ENCODE data around the gene TMC8.
A peak's percentile ranks its signal among the peaks of the same experiment; 100 is the strongest.

Gene TMC8

GRCh38 chr17:78140169-78141051 is 9.8 kb downstream of the TMC8 start:
- peak overlapping the region; percentile 58 for H3K4me3 ChIP-seq (ENCODE audit: low read depth, low read length)
- H3K9ac ChIP-seq (ENCODE audit: low read length), result peak overlapping the region; percentile 18
- no peaks in the 10 kb centered on the region for H3K9me3 ChIP-seq (ENCODE audit: control insufficient read depth, insufficient read depth, low read depth, low read length)
- no peak overlapping the region for H3K27ac ChIP-seq (ENCODE audit: low read depth, low read length)
- no peaks in the 10 kb centered on the region for H3K27me3 ChIP-seq (ENCODE audit: control insufficient read depth, insufficient read depth, low read length)
- H3K4me1 ChIP-seq (ENCODE audit: control insufficient read depth, insufficient read depth, low read length), result peaks cover 21% of the 10 kb centered on the region
- H3K36me3 ChIP-seq (ENCODE audit: control insufficient read depth, insufficient read depth, low read length), result no peaks in the 10 kb centered on the region

- H3K4me3 ChIP-seq (ENCODE audit: low read depth, low read length), result no peak overlapping the region
- no peaks in the 10 kb centered on the region for H3K9me3 ChIP-seq (ENCODE audit: control insufficient read depth, insufficient read depth, low read depth, low read length)
- no peaks in the 10 kb centered on the region for H3K27me3 ChIP-seq (ENCODE audit: control insufficient read depth, insufficient read depth, low read length)
- no peak overlapping the region for H3K27ac ChIP-seq (ENCODE audit: low read depth, low read length)
- H3K36me3 ChIP-seq (ENCODE audit: control insufficient read depth, insufficient read depth, low read length), result no peaks in the 10 kb centered on the region
- H3K4me1 ChIP-seq (ENCODE audit: control insufficient read depth, insufficient read depth, low read length), result peaks cover 21% of the 10 kb centered on the region
- no peak overlapping the region for H3K9ac ChIP-seq (ENCODE audit: low read length)
Measured at GRCh38 chr17:78141437-78142118, 11.0 kb downstream of the TMC8 start.

- no peak overlapping the region for H3K9ac ChIP-seq (ENCODE audit: low read length)
- no peaks in the 10 kb centered on the region for H3K36me3 ChIP-seq (ENCODE audit: control insufficient read depth, insufficient read depth, low read length)
- no peak overlapping the region for H3K27ac ChIP-seq (ENCODE audit: low read depth, low read length)
- no peak overlapping the region for H3K4me3 ChIP-seq (ENCODE audit: low read depth, low read length)
- no peaks in the 10 kb centered on the region for H3K9me3 ChIP-seq (ENCODE audit: control insufficient read depth, insufficient read depth, low read depth, low read length)
- no peaks in the 10 kb centered on the region for H3K27me3 ChIP-seq (ENCODE audit: control insufficient read depth, insufficient read depth, low read length)
- H3K4me1 ChIP-seq (ENCODE audit: control insufficient read depth, insufficient read depth, low read length), result peaks cover 21% of the 10 kb centered on the region
Measured at GRCh38 chr17:78142119-78142861, 11.7 kb downstream of the TMC8 start.

DNA sequence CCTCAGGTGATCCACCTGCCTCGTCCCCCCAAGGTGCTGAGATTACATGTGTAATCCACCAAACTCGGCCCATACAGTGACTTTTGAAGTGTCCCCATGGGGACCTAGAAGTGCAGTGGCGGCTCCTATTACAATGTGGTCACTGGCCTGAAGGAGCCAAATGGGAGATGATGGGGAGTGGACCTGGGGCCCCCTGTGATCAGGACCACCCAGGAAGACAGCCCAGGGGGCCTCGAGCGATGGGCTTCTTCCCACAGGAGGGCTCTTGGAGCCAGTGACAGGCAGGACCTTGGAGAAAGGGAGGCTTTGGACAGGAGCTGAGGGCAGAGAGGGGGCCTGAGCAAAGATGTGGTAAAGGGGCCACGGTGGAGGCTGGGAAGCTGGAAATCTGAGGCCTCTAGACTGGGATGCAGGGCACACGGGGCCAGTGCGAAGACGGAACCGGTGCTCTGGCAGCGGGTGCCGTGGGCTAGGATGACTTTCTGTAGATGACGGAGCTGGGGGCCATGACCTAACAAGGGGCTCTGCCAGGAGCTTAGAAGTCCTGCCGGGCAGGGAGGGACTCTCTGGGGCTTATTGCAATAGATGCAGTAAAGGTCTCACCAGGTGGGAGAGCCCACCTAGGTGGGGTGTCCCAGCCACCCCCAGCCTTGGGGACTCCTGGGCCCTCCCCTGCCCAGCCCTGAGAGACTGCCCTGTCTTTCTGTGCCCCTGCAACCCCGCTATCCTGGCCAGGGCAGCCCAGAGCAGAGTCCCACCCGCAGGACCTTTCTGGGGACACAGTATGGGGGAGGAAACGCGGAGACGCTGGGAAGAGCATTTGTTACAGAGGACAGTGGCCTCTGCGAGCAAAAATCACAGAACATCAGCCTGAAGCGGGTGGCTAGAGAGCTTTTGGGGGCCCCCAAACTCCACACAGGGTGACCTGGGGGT is 12.9 kb downstream of the TMC8 start:
- H3K36me3 ChIP-seq (ENCODE audit: control insufficient read depth, insufficient read depth, low read length), result no peaks in the 10 kb centered on the region
- H3K4me1 ChIP-seq (ENCODE audit: control insufficient read depth, insufficient read depth, low read length), result peaks cover 16% of the 10 kb centered on the region
- H3K9ac ChIP-seq (ENCODE audit: low read length), result no peak overlapping the region
- H3K4me3 ChIP-seq (ENCODE audit: low read depth, low read length), result no peak overlapping the region
- H3K27ac ChIP-seq (ENCODE audit: low read depth, low read length), result no peak overlapping the region
- no peaks in the 10 kb centered on the region for H3K27me3 ChIP-seq (ENCODE audit: control insufficient read depth, insufficient read depth, low read length)
- H3K9me3 ChIP-seq (ENCODE audit: control insufficient read depth, insufficient read depth, low read depth, low read length), result no peaks in the 10 kb centered on the region

- H3K9me3 ChIP-seq (ENCODE audit: control insufficient read depth, insufficient read depth, low read depth, low read length), result no peaks in the 10 kb centered on the region
- no peaks in the 10 kb centered on the region for H3K36me3 ChIP-seq (ENCODE audit: control insufficient read depth, insufficient read depth, low read length)
- no peak overlapping the region for H3K9ac ChIP-seq (ENCODE audit: low read length)
- H3K27me3 ChIP-seq (ENCODE audit: control insufficient read depth, insufficient read depth, low read length), result no peaks in the 10 kb centered on the region
- H3K4me1 ChIP-seq (ENCODE audit: control insufficient read depth, insufficient read depth, low read length), result peaks cover 9% of the 10 kb centered on the region
- H3K4me3 ChIP-seq (ENCODE audit: low read depth, low read length), result no peak overlapping the region
- H3K27ac ChIP-seq (ENCODE audit: low read depth, low read length), result no peak overlapping the region
Measured at GRCh38 chr17:78144147-78144719, 13.7 kb downstream of the TMC8 start.

GRCh38 chr17:78144736-78145641 is 14.4 kb downstream of the TMC8 start:
- Histone ChIP-seq H3K4me3 (ENCODE audit: low read depth, low read length) (no peak overlapping the region), H3K27me3 (ENCODE audit: control insufficient read depth, insufficient read depth, low read length) (no peaks in the 10 kb centered on the region), H3K27ac (ENCODE audit: low read depth, low read length) (no peak overlapping the region), H3K9ac (ENCODE audit: low read length) (no peak overlapping the region), H3K9me3 (ENCODE audit: control insufficient read depth, insufficient read depth, low read depth, low read length) (no peaks in the 10 kb centered on the region), H3K36me3 (ENCODE audit: control insufficient read depth, insufficient read depth, low read length) (no peaks in the 10 kb centered on the region), H3K4me1 (ENCODE audit: control insufficient read depth, insufficient read depth, low read length) (peaks cover 6% of the 10 kb centered on the region)

- no peaks in the 10 kb centered on the region for H3K9me3 ChIP-seq (ENCODE audit: control insufficient read depth, insufficient read depth, low read depth, low read length)
- no peak overlapping the region for H3K4me3 ChIP-seq (ENCODE audit: low read depth, low read length)
- H3K4me1 ChIP-seq (ENCODE audit: control insufficient read depth, insufficient read depth, low read length), result peaks cover 5% of the 10 kb centered on the region
- H3K27ac ChIP-seq (ENCODE audit: low read depth, low read length), result no peak overlapping the region
- no peak overlapping the region for H3K9ac ChIP-seq (ENCODE audit: low read length)
- no peaks in the 10 kb centered on the region for H3K27me3 ChIP-seq (ENCODE audit: control insufficient read depth, insufficient read depth, low read length)
- no peaks in the 10 kb centered on the region for H3K36me3 ChIP-seq (ENCODE audit: control insufficient read depth, insufficient read depth, low read length)
Measured at GRCh38 chr17:78146471-78146869, 15.9 kb downstream of the TMC8 start.

DNA sequence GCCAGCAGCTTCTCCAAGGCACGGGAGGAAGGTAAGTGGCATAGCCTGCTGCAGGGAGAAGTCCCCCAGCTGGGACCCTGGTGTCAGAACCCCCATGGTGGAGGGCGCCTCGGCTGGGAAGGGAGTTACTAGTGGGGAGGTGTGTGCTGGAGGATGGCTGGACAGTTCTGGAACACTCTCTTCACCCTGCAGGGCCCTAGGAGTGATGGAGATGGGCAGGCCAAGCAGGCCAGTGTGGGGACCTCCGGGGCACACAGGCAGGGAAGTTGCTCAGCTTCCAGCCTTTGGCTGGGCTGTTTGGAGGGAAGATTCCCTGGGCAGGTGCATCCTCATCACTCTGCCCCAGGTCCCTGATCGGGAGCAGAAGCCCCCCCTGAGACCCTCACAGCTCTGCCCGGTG is 16.3 kb downstream of the TMC8 start:
- H3K9me3 ChIP-seq (ENCODE audit: control insufficient read depth, insufficient read depth, low read depth, low read length), result no peaks in the 10 kb centered on the region
- H3K27ac ChIP-seq (ENCODE audit: low read depth, low read length), result no peak overlapping the region
- no peak overlapping the region for H3K9ac ChIP-seq (ENCODE audit: low read length)
- peaks cover 6% of the 10 kb centered on the region for H3K4me1 ChIP-seq (ENCODE audit: control insufficient read depth, insufficient read depth, low read length)
- H3K4me3 ChIP-seq (ENCODE audit: low read depth, low read length), result no peak overlapping the region
- H3K36me3 ChIP-seq (ENCODE audit: control insufficient read depth, insufficient read depth, low read length), result no peaks in the 10 kb centered on the region
- no peaks in the 10 kb centered on the region for H3K27me3 ChIP-seq (ENCODE audit: control insufficient read depth, insufficient read depth, low read length)

GRCh38 chr17:78147315-78147998 is 16.9 kb downstream of the TMC8 start:
- Histone ChIP-seq H3K9ac (ENCODE audit: low read length) (no peak overlapping the region), H3K27ac (ENCODE audit: low read depth, low read length) (no peak overlapping the region), H3K4me1 (ENCODE audit: control insufficient read depth, insufficient read depth, low read length) (peaks cover 6% of the 10 kb centered on the region), H3K4me3 (ENCODE audit: low read depth, low read length) (no peak overlapping the region), H3K27me3 (ENCODE audit: control insufficient read depth, insufficient read depth, low read length) (no peaks in the 10 kb centered on the region), H3K9me3 (ENCODE audit: control insufficient read depth, insufficient read depth, low read depth, low read length) (no peaks in the 10 kb centered on the region), H3K36me3 (ENCODE audit: control insufficient read depth, insufficient read depth, low read length) (no peaks in the 10 kb centered on the region)

All from HUES6 (cell line).